Stimulated activated memory B cell treated with anti-CD40 and anti-IgM and Interleukin-4, amounts not matched to agents 10 μg/mL and 1 μg/mL and 100 μg/mL, for 72 hours (primary cell): ENCODE results near the gene FERMT1.

Experiments
- ATAC-seq: fragments of 150-1000 bp; cut with Tn5 transposase; 2 replicates; pipeline ENCODE4 v1.10.0; 2021
- H3K27ac Mint-ChIP-seq: one replicate; pipeline ENCODE4 v1.8.0; 2022; ENCODE audit warnings: mild to moderate bottlenecking, mixed read lengths
- H3K27me3 Mint-ChIP-seq: one replicate; pipeline ENCODE4 v1.8.0; 2022; ENCODE audit warnings: mixed read lengths
- H3K36me3 Mint-ChIP-seq: one replicate; pipeline ENCODE4 v1.8.0; 2022; ENCODE audit warnings: mixed read lengths
- H3K4me1 Mint-ChIP-seq: one replicate; pipeline ENCODE4 v1.8.0; 2022; ENCODE audit warnings: mixed read lengths
- H3K4me3 Mint-ChIP-seq: one replicate; pipeline ENCODE4 v1.8.0; 2022; ENCODE audit warnings: mild to moderate bottlenecking, moderate library complexity, mixed read lengths
- H3K9me3 Mint-ChIP-seq: one replicate; pipeline ENCODE4 v1.8.0; 2022; ENCODE audit warnings: mixed read lengths

Gene FERMT1

DNA sequence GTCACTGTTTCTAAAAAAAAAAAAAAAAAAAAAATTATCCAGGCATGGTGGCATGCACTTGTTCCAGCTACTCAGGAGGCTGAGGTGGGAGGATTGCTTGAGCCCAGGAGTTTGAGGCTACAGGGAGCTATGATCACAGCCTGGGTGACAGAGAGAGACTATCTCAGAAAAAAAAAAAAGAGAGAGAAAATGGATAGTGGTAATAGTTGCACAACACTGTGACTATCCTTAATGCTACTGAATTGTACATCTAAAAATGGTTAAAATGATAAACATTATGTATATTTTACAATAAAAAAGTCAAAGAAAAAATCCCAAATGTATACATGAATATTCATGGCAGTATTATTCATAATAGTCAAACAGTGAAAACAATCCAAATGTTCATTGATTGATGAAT, 23.0 kb downstream of the FERMT1 start:
- Mint-ChIP-seq H3K27me3 (peaks cover 15% of the 10 kb centered on the region), H3K36me3 (no peaks in the 10 kb centered on the region), H3K9me3 (no peaks in the 10 kb centered on the region), H3K4me3 (no peak overlapping the region), H3K27ac (no peak overlapping the region), H3K4me1 (no peaks in the 10 kb centered on the region)
- no peak for ATAC-seq

DNA sequence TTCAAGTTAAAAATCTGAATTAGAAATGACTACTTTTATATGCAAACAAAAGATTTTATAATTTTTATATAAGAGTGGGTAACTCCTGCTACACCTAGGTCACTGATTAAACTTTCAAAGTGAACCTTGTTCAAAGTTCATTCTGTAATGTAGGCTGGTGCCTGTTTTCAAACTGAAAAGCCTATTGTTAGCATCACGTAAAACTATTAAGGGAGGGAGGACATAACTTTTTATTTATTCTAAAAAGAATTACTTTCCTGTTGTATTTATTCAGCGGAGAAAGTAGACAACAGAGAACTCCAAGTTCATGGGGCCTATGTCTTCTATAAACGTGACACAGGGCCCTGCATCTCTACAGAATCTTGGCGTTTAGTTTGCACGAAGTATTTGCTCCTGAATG, 27.4 kb downstream of the FERMT1 start:
- Mint-ChIP-seq H3K27ac (no peak overlapping the region), H3K36me3 (no peaks in the 10 kb centered on the region), H3K4me3 (no peak overlapping the region), H3K27me3 (peaks cover 8% of the 10 kb centered on the region), H3K4me1 (no peaks in the 10 kb centered on the region), H3K9me3 (no peaks in the 10 kb centered on the region)
- no peak for ATAC-seq

DNA sequence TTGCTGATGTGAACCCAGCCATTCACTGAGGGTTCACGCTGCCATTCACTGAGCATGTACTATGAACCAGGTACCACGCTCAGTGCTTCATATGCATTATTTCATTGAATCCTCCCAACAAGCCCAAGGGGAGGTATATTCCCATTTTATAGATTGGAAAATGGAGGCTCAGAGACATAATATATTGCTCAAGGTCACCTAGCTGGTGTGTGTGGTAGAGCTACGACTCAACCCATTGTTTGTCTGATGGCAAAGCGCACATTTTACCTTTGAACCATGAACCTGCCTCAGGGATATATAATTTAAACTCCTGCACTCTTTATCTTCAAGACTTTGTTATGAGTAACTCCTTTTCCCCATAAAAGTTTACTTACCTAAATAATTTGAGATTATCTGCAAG, 28.3 kb downstream of the FERMT1 start:
- H3K27me3 Mint-ChIP-seq = peaks cover 15% of the 10 kb centered on the region
- H3K4me1 Mint-ChIP-seq = no peaks in the 10 kb centered on the region
- no peak overlapping the region for H3K27ac Mint-ChIP-seq
- H3K9me3 Mint-ChIP-seq = no peaks in the 10 kb centered on the region
- ATAC-seq = no peak
- H3K4me3 Mint-ChIP-seq = no peak overlapping the region
- no peaks in the 10 kb centered on the region for H3K36me3 Mint-ChIP-seq

DNA sequence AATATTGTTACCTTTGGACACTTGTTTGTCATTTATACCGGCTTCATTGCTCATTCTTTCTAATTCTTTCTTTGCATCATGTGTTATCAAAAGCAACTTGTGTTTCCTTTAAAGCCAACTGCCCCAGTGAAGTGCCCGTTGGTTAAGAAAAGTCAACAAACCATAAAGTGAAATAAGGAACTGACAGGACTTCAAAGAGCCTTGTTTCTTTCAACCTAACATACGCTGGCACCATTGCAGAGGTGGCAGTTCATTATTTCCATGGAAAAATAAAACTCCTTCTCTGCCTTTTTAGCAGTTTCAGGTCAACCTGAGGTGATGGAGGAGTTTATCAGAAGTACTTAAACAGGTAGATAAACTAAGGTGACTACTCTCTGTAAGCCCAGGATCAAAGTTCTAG, 28.8 kb downstream of the FERMT1 start:
- Mint-ChIP-seq H3K27ac (no peak overlapping the region), H3K36me3 (no peaks in the 10 kb centered on the region), H3K9me3 (no peaks in the 10 kb centered on the region), H3K4me3 (no peak overlapping the region), H3K4me1 (no peaks in the 10 kb centered on the region), H3K27me3 (peaks cover 18% of the 10 kb centered on the region)
- no peak for ATAC-seq

DNA sequence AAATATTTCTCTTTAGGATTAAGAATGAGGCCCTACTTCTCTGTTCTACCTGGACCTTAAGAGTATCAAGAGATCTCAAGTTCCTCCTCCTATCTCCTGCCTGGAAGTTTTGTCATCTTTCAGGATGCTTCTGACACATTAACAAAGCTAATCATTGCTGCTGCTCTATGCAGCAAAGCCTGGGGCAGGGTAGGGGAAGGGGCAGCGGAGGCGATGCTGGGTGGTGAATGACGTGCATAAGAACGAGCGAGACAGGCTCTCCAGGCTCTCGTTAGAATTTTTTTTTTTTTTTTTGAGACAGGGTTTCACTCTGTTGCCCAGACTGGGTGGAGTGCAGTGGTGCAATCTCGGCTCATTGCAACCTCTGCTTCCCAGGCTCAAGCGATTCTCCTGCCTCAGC, 31.2 kb downstream of the FERMT1 start:
- Mint-ChIP-seq H3K27ac (no peak overlapping the region), H3K36me3 (no peaks in the 10 kb centered on the region), H3K9me3 (no peaks in the 10 kb centered on the region), H3K4me3 (no peak overlapping the region), H3K27me3 (peaks cover 10% of the 10 kb centered on the region), H3K4me1 (no peaks in the 10 kb centered on the region)
- ATAC-seq = no peak

DNA sequence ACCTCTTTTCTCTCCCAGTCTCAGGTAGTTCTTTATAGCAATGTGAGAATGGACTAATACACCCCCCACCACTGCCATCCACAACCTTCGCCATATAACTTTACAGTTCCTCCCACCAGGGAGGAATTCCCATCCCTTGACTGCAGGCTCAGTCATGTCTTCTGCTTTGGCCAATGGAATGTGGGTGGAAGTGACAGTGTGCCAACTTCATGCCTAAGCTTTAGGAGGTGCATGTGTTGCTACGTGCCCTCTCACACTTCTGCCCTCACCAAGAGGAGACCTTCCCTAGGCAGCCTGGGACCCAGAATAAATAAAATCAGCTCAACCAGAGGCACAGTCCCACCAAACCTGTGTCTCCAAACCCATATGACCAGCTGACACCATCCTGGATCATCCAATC, 36.0 kb downstream of the FERMT1 start:
- ATAC-seq = no peak
- Mint-ChIP-seq H3K36me3 (no peaks in the 10 kb centered on the region), H3K4me3 (no peak overlapping the region), H3K27ac (no peak overlapping the region), H3K4me1 (no peaks in the 10 kb centered on the region), H3K27me3 (peaks cover 15% of the 10 kb centered on the region), H3K9me3 (no peaks in the 10 kb centered on the region)

DNA sequence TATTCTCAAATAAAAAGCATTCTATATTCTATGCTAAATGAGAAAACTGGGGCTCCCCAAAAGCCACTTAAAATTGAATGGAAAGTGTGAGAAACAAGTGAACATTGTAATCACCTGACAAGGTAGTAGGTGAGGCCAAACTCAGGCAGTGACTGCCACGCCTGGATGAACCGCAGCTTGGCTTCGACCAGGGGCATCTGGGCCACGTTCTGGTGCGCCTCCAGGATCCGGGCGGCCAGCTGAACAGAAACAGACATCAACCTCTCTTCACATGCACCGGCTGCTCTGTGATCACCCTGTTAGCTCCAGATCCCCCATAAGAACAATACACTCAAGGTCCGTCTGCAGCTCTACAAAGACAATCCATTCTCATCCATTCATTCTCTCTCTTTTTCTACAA, 38.9 kb downstream of the FERMT1 start:
- Mint-ChIP-seq H3K4me1 (no peaks in the 10 kb centered on the region), H3K27ac (no peak overlapping the region), H3K4me3 (no peak overlapping the region), H3K9me3 (no peaks in the 10 kb centered on the region), H3K36me3 (no peaks in the 10 kb centered on the region), H3K27me3 (peaks cover 28% of the 10 kb centered on the region)
- ATAC-seq = no peak

DNA sequence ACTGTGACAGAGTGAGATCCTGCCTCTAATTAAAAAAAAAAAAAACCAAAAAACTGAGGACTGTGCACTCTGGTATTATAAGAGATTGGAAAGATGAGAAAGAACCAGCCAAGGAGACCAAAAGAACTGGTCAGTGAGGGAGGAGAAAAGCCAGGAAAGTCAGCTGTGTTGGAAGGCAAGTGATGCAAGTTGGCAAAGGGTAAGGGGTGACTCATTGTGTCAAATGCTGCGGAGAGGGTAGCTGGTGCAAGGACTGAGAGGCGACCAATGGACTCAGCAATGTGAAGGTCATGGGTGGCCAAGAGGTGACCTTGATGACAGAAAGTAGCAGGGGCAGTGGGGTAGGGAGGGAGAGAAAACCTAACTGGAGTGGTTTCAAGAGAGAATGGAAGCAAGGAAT, 41.6 kb downstream of the FERMT1 start:
- ATAC-seq = no peak
- H3K36me3 Mint-ChIP-seq = no peaks in the 10 kb centered on the region
- H3K4me3 Mint-ChIP-seq = no peak overlapping the region
- no peaks in the 10 kb centered on the region for H3K4me1 Mint-ChIP-seq
- H3K9me3 Mint-ChIP-seq = no peaks in the 10 kb centered on the region
- H3K27me3 Mint-ChIP-seq = peaks cover 28% of the 10 kb centered on the region
- H3K27ac Mint-ChIP-seq = no peak overlapping the region

DNA sequence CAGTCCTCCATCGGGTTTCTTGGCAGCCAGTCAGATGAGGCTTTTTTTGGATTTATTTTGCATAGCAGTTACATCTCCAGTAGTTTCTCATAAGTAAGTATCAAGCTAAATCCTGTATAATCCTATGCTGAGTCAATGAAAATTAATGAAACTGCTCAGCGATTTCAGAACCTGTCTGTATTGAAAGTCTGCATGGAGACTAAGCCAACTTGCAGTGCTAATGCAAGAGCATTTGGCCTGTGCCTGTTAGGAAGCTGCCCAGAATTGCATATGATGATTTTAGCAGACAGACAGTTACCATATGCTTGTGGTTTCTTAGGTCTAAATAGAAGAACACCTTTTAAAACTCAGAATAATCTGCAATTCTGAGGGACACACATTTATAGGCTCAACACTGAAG, 43.8 kb downstream of the FERMT1 start:
- no peaks in the 10 kb centered on the region for H3K36me3 Mint-ChIP-seq
- peaks cover 28% of the 10 kb centered on the region for H3K27me3 Mint-ChIP-seq
- no peaks in the 10 kb centered on the region for H3K9me3 Mint-ChIP-seq
- no peak for ATAC-seq
- H3K27ac Mint-ChIP-seq = no peak overlapping the region
- H3K4me1 Mint-ChIP-seq = no peaks in the 10 kb centered on the region
- H3K4me3 Mint-ChIP-seq = no peak overlapping the region

DNA sequence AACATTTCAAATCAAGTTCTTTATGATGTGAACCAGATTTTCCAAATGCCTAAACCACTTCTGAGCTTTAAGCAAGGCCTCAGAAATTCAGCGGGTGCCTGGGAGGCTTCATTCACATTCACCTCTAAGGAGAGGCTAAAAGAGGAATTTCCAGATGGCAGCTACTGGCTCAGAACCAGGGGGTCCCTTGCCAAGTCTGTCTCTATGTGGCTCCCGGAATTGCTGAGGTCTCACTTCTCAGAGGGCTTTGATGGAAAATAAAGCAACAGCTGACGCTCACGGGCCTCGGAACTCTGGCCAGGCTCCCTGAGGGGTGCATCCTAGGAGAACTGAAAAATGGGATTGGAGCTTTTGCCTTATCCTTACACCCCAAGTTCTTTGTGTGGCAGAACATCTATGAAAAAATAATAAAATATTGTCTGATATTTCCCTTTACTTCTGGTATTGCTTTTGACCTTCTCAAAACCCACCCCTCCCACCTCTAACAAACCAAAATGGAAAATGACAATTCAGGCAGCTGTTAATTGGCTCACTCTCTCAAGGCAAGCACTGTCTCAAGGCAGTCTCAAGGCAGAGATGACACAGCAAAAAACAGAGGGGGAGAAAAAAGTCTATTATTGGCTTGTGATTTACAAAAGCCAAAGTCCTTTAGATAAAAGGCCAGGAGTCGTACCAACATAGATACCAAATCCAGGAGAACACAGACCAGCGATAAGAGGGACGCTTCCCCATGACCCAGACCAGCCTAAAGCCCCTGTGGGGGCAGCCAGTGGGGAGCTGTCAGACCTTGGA, 47.2 kb downstream of the FERMT1 start:
- H3K4me3 Mint-ChIP-seq = no peak overlapping the region
- ATAC-seq = no peak
- H3K27me3 Mint-ChIP-seq = peaks cover 19% of the 10 kb centered on the region
- H3K36me3 Mint-ChIP-seq = no peaks in the 10 kb centered on the region
- no peaks in the 10 kb centered on the region for H3K4me1 Mint-ChIP-seq
- no peaks in the 10 kb centered on the region for H3K9me3 Mint-ChIP-seq
- no peak overlapping the region for H3K27ac Mint-ChIP-seq

DNA sequence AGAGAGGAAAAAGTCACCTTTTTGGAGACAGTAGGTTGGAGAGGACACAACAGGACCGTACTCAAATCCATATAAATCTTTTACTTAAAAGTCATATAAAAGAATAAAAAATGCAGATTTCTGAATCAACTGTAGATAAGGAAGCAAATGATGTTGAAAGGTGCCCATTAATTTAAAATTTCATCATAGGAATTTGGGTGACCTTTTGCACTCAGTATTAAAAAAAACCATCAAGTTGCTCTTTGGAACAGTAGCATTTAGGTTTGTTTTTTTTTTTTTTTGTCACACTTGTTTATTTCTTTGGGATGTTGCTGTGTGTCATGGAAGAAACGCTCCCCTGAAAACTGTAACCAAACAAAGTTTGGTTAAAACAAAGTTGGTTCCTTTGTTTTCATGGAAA, 48.0 kb downstream of the FERMT1 start:
- H3K9me3 Mint-ChIP-seq = no peaks in the 10 kb centered on the region
- no peaks in the 10 kb centered on the region for H3K36me3 Mint-ChIP-seq
- no peak overlapping the region for H3K4me3 Mint-ChIP-seq
- no peaks in the 10 kb centered on the region for H3K4me1 Mint-ChIP-seq
- no peak overlapping the region for H3K27ac Mint-ChIP-seq
- peaks cover 15% of the 10 kb centered on the region for H3K27me3 Mint-ChIP-seq
- no peak for ATAC-seq

DNA sequence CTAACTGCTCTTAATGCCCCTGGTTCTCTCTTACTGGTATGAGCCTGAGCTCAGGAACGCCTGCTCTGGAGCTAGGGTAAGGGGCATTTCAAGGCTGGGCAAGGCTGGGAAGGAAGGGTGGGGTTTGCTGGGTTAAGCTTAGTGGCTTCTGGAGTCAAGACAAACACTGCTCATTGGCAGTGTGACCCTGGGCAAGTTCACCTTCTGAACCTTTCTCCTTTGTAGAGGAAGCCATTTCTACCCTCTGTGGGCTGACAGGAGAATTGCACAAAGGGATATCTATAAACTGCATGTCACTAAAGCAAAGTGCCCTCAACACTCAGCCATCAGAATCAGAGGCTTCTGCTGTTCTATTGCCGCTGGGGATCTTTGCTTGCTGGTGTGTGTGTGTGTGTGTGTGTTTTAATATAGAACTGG, 48.7 kb downstream of the FERMT1 start:
- ATAC-seq = peak; percentile 37
- H3K27ac Mint-ChIP-seq = no peak overlapping the region
- H3K4me1 Mint-ChIP-seq = no peaks in the 10 kb centered on the region
- peaks cover 9% of the 10 kb centered on the region for H3K27me3 Mint-ChIP-seq
- H3K36me3 Mint-ChIP-seq = no peaks in the 10 kb centered on the region
- H3K4me3 Mint-ChIP-seq = no peak overlapping the region
- H3K9me3 Mint-ChIP-seq = no peaks in the 10 kb centered on the region

DNA sequence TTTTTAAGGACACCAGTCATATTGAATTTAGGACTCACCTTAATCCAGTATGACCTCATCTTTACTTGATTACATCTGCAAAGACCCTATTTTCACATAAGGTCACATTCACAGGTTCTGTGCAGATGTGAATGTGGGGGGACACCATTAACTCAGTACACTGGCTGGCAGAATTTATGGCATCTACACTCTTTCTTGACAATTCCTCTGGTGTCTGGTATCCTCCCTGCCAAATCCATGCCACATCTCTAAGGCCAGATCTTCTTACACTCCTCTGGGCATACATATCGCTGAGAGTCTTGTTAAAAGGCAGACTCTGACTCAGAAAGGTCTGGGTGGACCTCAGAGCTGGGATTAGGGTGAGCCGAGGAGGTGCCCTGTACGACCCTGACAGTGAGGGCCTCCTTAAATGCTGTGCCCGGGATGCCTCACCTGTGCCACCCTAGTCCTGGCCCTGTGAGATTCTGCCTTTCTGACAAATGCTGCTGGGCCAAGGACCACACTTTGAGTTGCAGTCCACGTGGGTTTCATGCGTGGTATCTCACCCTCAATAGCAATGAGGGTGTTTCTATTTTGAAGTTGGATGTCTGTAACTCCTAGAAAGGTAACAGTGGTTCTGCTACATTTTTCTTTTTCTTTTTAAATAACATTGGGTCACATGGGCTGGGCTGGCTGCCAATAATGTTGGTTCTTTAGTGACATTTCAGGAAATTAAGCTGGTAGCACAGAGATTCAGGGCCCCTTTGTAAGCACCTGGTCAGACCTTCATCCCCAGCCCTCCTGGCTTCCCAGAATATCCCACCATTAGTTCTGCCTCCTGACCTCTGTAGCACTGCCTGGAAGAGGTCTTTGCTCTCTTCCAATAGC, 51.8 kb downstream of the FERMT1 start:
- no peaks in the 10 kb centered on the region for H3K4me1 Mint-ChIP-seq
- H3K36me3 Mint-ChIP-seq = no peaks in the 10 kb centered on the region
- ATAC-seq = no peak
- H3K27ac Mint-ChIP-seq = no peak overlapping the region
- H3K4me3 Mint-ChIP-seq = no peak overlapping the region
- peaks cover 9% of the 10 kb centered on the region for H3K27me3 Mint-ChIP-seq
- no peaks in the 10 kb centered on the region for H3K9me3 Mint-ChIP-seq

DNA sequence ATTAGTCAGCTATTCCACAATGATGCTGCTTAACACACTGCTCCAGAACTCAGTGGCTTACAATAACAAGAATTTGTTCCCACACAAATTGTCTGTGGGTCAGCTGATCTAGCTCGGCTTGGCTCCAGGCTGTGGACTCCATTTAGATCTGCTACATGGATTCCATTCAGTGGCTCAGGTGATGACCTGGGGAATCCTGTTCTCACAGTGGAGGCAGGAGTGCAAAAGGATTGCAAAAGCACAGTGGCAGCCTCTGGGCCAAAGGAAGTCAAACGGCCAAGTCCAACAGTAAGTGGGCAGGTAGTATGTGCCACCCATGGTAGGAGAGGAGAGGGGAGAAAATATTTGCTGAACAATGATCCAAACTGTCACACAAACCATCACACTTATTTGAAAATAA, 53.2 kb downstream of the FERMT1 start:
- Mint-ChIP-seq H3K36me3 (no peaks in the 10 kb centered on the region), H3K4me1 (no peaks in the 10 kb centered on the region), H3K4me3 (no peak overlapping the region), H3K27me3 (peaks cover 9% of the 10 kb centered on the region), H3K27ac (no peak overlapping the region), H3K9me3 (no peaks in the 10 kb centered on the region)
- no peak for ATAC-seq

DNA sequence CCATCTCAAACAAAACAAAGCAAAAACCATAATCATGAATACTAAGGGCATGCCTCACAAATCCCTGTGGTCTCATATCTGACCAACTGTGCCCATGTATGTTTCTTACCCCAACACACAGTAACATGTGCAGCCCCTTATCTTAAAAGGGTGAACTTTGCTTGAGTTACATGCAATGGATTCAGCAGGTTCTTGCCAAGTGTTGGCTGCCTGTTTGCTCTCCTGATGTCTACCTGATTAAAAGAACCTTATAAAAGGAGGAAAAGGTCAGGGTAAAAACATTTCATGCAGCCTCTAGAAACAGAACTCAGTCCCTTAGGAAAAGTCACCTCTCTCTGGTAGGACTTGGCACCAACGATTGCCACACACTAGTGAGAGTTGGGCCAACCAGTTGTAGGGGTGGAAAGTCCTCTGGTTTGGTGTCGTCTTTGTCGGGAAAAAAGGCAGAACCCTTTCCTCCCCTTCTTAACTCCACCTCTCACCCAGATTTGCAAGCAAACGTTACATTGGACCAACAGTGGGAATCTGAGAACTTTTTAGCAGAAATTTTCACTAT, 55.0 kb downstream of the FERMT1 start:
- ATAC-seq = no peak
- no peaks in the 10 kb centered on the region for H3K4me1 Mint-ChIP-seq
- H3K27me3 Mint-ChIP-seq = peaks cover 14% of the 10 kb centered on the region
- no peak overlapping the region for H3K4me3 Mint-ChIP-seq
- H3K27ac Mint-ChIP-seq = no peak overlapping the region
- no peaks in the 10 kb centered on the region for H3K36me3 Mint-ChIP-seq
- no peaks in the 10 kb centered on the region for H3K9me3 Mint-ChIP-seq

DNA sequence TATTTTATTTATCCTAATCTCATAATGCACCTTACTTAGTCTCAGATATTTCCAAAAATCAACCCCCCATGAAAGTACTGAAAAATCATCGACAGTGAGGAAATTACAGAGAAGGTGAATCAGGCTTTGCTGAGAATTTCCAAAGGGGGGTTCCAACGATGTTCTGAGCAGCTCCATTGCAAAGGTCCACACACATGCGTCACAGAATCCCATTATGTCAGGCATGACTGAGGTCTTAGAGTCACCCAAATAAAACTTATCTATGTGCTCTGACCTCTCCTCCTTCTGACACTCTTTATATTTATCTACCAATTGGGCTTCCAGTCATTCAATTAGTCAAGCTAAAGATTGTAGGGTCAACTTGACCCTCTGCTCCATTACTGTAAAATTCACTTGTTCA, 56.2 kb downstream of the FERMT1 start:
- Mint-ChIP-seq H3K27ac (no peak overlapping the region), H3K4me3 (no peak overlapping the region), H3K36me3 (no peaks in the 10 kb centered on the region), H3K9me3 (no peaks in the 10 kb centered on the region), H3K27me3 (peaks cover 8% of the 10 kb centered on the region), H3K4me1 (no peaks in the 10 kb centered on the region)
- ATAC-seq = no peak
